Measurements from ENCODE around the gene A2ML1.
"Not testable (repeated sequence)": the region's sequence is repeated elsewhere in the genome, so short reads cannot be mapped to it uniquely, and the experiment has no call there.

The A2ML1 gene

GRCh38 chr12:8816448-8817050 lies 5.9 kb upstream of the A2ML1 start:
- in situ Hi-C loops (cut with HindIII; ENCODE audit: low sequenced_read_pairs), result no loop called here

GRCh38 chr12:8817856-8818255 lies 4.6 kb upstream of the A2ML1 start:
- in situ Hi-C loops (cut with HindIII; ENCODE audit: low sequenced_read_pairs), result no loop called here

- in situ Hi-C loops (cut with HindIII; ENCODE audit: low sequenced_read_pairs), result no loop called here
Measured at GRCh38 chr12:8818526-8818925, 3.9 kb upstream of the A2ML1 start.

- in situ Hi-C loops (cut with HindIII; ENCODE audit: low sequenced_read_pairs), result no loop called here
Measured at GRCh38 chr12:8819666-8819980, 2.8 kb upstream of the A2ML1 start.

GRCh38 chr12:8820676-8821407 lies 1.6 kb upstream of the A2ML1 start:
- in situ Hi-C loops (cut with HindIII; ENCODE audit: low sequenced_read_pairs), result not testable (repeated sequence)

GRCh38 chr12:8821591-8821990 lies 830 bp upstream of the A2ML1 start:
- in situ Hi-C loops (cut with HindIII; ENCODE audit: low sequenced_read_pairs), result no loop called here

GRCh38 chr12:8823565-8824300 lies 1.3 kb downstream of the A2ML1 start:
- in situ Hi-C loops (cut with HindIII; ENCODE audit: low sequenced_read_pairs), result no loop called here

GRCh38 chr12:8827551-8828256 lies 5.3 kb downstream of the A2ML1 start:
- in situ Hi-C loops (cut with HindIII; ENCODE audit: low sequenced_read_pairs), result no loop called here

GRCh38 chr12:8828257-8829124 lies 6.1 kb downstream of the A2ML1 start:
- in situ Hi-C loops (cut with HindIII; ENCODE audit: low sequenced_read_pairs), result no loop called here

- in situ Hi-C loops (cut with HindIII; ENCODE audit: low sequenced_read_pairs), result no loop called here
Measured at GRCh38 chr12:8829125-8829518, 6.7 kb downstream of the A2ML1 start.

GRCh38 chr12:8829621-8830020 lies 7.2 kb downstream of the A2ML1 start:
- in situ Hi-C loops (cut with HindIII; ENCODE audit: low sequenced_read_pairs), result no loop called here

- in situ Hi-C loops (cut with HindIII; ENCODE audit: low sequenced_read_pairs), result no loop called here
Measured at GRCh38 chr12:8831116-8831515, 8.7 kb downstream of the A2ML1 start.

GRCh38 chr12:8832500-8832899 lies 10.1 kb downstream of the A2ML1 start:
- in situ Hi-C loops (cut with HindIII; ENCODE audit: low sequenced_read_pairs), result no loop called here

- in situ Hi-C loops (cut with HindIII; ENCODE audit: low sequenced_read_pairs), result no loop called here
Measured at GRCh38 chr12:8834230-8834629, 11.8 kb downstream of the A2ML1 start.

- in situ Hi-C loops (cut with HindIII; ENCODE audit: low sequenced_read_pairs), result no loop called here
Measured at GRCh38 chr12:8837291-8837690, 14.9 kb downstream of the A2ML1 start.

- in situ Hi-C loops (cut with HindIII; ENCODE audit: low sequenced_read_pairs), result no loop called here
Measured at GRCh38 chr12:8840321-8840720, 17.9 kb downstream of the A2ML1 start.

GRCh38 chr12:8840938-8841633 lies 18.7 kb downstream of the A2ML1 start:
- in situ Hi-C loops (cut with HindIII; ENCODE audit: low sequenced_read_pairs), result no loop called here

GRCh38 chr12:8841778-8842177 lies 19.4 kb downstream of the A2ML1 start:
- in situ Hi-C loops (cut with HindIII; ENCODE audit: low sequenced_read_pairs), result no loop called here

- in situ Hi-C loops (cut with HindIII; ENCODE audit: low sequenced_read_pairs), result no loop called here
Measured at GRCh38 chr12:8844665-8845064, 22.2 kb downstream of the A2ML1 start.

- in situ Hi-C loops (cut with HindIII; ENCODE audit: low sequenced_read_pairs), result no loop called here
Measured at GRCh38 chr12:8846305-8846704, 23.9 kb downstream of the A2ML1 start.

Data from DLD1 (cell line).